Hepatocyte (in vitro differentiated cells): ENCODE data around the gene MAGOH. TPM values are rescaled to one million over a fixed set of nuclear protein-coding genes. Genes with fewer than 3 reads are reported as not detected.

ENCODE experiments used
- DNase-seq: peaks from one replicate; pipeline ENCODE4 v3.0.0-alpha.2; 2016; ENCODE audit warnings: low spot score
- H2AFZ ChIP-seq: fragments of 200-600 bp; sonication (generic); 2 replicates; pipeline ENCODE4 v1.6.0; 2016; ENCODE audit warnings: antibody characterized with exemption, mild to moderate bottlenecking
- H3K27ac ChIP-seq: fragments of 200-600 bp; sonication (generic); 2 replicates; pipeline ENCODE4 v1.5.1; 2016; ENCODE audit warnings: mild to moderate bottlenecking
- H3K27me3 ChIP-seq: fragments of 200-600 bp; sonication (generic); 2 replicates; pipeline ENCODE4 v1.6.1; 2016
- H3K36me3 ChIP-seq: fragments of 200-600 bp; sonication (generic); replicated peaks from 2 replicates; pipeline ENCODE4 v1.5.1; 2016; ENCODE audit warnings: low read depth; ENCODE audit not compliant: insufficient read depth
- H3K4me1 ChIP-seq: fragments of 200-600 bp; sonication (generic); 2 replicates; pipeline ENCODE4 v1.5.1; 2016; ENCODE audit warnings: mild to moderate bottlenecking, moderate library complexity; ENCODE audit not compliant: insufficient read depth
- H3K4me2 ChIP-seq: fragments of 200-600 bp; sonication (generic); 2 replicates; pipeline ENCODE4 v1.6.0; 2016
- H3K4me3 ChIP-seq: fragments of 200-600 bp; sonication (generic); 2 replicates; pipeline ENCODE4 v1.5.1; 2016; ENCODE audit warnings: mild to moderate bottlenecking
- H3K79me2 ChIP-seq: fragments of 200-600 bp; sonication (generic); 2 replicates; pipeline ENCODE4 v1.6.0; 2017; ENCODE audit warnings: mild to moderate bottlenecking
- H3K9me2 ChIP-seq: fragments of 200-600 bp; sonication (generic); replicated peaks from 2 replicates; pipeline ENCODE4 v1.6.0; 2017; ENCODE audit warnings: mild to moderate bottlenecking; ENCODE audit not compliant: insufficient read depth
- H3K9me3 ChIP-seq: fragments of 200-600 bp; sonication (generic); 2 replicates; pipeline ENCODE4 v1.5.1; 2016; ENCODE audit warnings: low read depth, mild to moderate bottlenecking
- H4K20me1 ChIP-seq: fragments of 200-600 bp; sonication (generic); 2 replicates; pipeline ENCODE4 v1.6.0; 2016; ENCODE audit warnings: mild to moderate bottlenecking; ENCODE audit not compliant: insufficient read depth, poor library complexity, severe bottlenecking
- EZH2 ChIP-seq: fragments of 200-600 bp; sonication (generic); IDR thresholded peaks from 2 replicates; pipeline ENCODE4 v1.6.1; 2016; ENCODE audit warnings: antibody characterized with exemption, mild to moderate bottlenecking, borderline replicate concordance
- EZH2phosphoT487 ChIP-seq: fragments of 200-600 bp; sonication (generic); IDR thresholded peaks from one replicate; pipeline ENCODE4 v1.6.1; 2018; ENCODE audit warnings: antibody characterized with exemption, mild to moderate bottlenecking, low read depth, moderate library complexity; ENCODE audit not compliant: unreplicated experiment, severe bottlenecking
- WGBS: methylation state at CpG from one replicate; pipeline ENCODE4 v1.1.6; 2016; ENCODE audit warnings: low lambda C conversion rate; ENCODE audit errors: missing lambda C conversion rate; 5-methylcytosine and 5-hydroxymethylcytosine counted together
- polyA plus RNA-seq: library from polyadenylated mRNA; unstranded; fragments of >200 nt; fragmentation: Nextera tagmentation; extraction: Ambion mirVana; gene quantifications from 2 replicates; pipeline ENCODE4 v1.2.1, GENCODE V29; 2016
- total RNA-seq: library from RNA; depleted of rRNA; stranded (reverse); fragments of >200 nt; gene quantifications from 2 replicates; pipeline ENCODE4 v1.2.3, GENCODE V29; 2014
- TF ChIP-seq, protein P1 (sequence below): fragments of 200-600 bp; sonication (generic); IDR thresholded peaks from 2 replicates; pipeline ENCODE4 v1.5.1; 2016; ENCODE audit warnings: antibody characterized with exemption, mild to moderate bottlenecking; ENCODE audit not compliant: poor library complexity

MAGOH gene
- total and polyA plus RNA-seq, 2 experiments from 2014 or later, result 28.4 to 35.2 TPM

DNA sequence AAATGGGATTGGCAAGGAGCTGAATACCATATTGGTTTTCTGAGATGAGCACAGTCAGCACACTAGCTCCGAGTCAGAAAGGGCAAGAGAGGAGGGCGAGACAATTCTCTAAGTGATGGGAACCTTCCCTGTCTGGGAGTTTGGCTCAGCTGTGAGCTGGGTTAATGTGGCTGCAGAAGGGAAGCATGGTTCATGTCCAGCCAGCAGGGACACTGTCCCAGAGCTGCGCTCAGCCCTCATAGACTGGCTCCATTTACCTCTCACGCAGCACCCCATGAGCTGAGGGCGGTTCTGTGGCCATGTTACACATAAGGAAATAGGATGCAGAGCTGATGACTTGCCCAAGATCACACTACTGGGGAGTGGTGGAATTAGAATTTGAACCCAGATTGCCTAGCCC lies 57.4 kb downstream of the MAGOH start:
- no peak for TF ChIP-seq EZH2phosphoT487
- TF ChIP-seq, protein P1, sequence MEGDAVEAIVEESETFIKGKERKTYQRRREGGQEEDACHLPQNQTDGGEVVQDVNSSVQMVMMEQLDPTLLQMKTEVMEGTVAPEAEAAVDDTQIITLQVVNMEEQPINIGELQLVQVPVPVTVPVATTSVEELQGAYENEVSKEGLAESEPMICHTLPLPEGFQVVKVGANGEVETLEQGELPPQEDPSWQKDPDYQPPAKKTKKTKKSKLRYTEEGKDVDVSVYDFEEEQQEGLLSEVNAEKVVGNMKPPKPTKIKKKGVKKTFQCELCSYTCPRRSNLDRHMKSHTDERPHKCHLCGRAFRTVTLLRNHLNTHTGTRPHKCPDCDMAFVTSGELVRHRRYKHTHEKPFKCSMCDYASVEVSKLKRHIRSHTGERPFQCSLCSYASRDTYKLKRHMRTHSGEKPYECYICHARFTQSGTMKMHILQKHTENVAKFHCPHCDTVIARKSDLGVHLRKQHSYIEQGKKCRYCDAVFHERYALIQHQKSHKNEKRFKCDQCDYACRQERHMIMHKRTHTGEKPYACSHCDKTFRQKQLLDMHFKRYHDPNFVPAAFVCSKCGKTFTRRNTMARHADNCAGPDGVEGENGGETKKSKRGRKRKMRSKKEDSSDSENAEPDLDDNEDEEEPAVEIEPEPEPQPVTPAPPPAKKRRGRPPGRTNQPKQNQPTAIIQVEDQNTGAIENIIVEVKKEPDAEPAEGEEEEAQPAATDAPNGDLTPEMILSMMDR, result no peak
- no peak for TF ChIP-seq EZH2
- no peaks in the 10 kb centered on the region for H3K27me3 ChIP-seq
- WGBS, result 95% methylated on average over 5 of the region's 5 CpGs
- no peaks in the 10 kb centered on the region for H4K20me1 ChIP-seq
- no peak overlapping the region for H3K4me3 ChIP-seq
- H3K4me1 ChIP-seq, result peaks cover 50% of the 10 kb centered on the region
- no peak for DNase-seq
- no peaks in the 10 kb centered on the region for H3K36me3 ChIP-seq
- no peak overlapping the region for H3K27ac ChIP-seq
- H3K4me2 ChIP-seq, result no peak overlapping the region
- H2AFZ ChIP-seq, result no peak overlapping the region
- H3K9me2 ChIP-seq, result no peaks in the 10 kb centered on the region
- no peaks in the 10 kb centered on the region for H3K79me2 ChIP-seq
- H3K9me3 ChIP-seq, result no peaks in the 10 kb centered on the region

GRCh38 chr1:53180226-53180625 lies 58.1 kb downstream of the MAGOH start:
- Histone ChIP-seq H3K79me2 (no peaks in the 10 kb centered on the region), H3K4me3 (no peak overlapping the region), H3K9me2 (no peaks in the 10 kb centered on the region), H4K20me1 (no peaks in the 10 kb centered on the region), H3K27me3 (no peaks in the 10 kb centered on the region), H3K36me3 (no peaks in the 10 kb centered on the region), H3K4me2 (no peak overlapping the region), H3K27ac (no peak overlapping the region), H3K4me1 (peaks cover 55% of the 10 kb centered on the region), H3K9me3 (no peaks in the 10 kb centered on the region), H2AFZ (no peak overlapping the region)
- 86% methylated on average over 2 of the region's 2 CpGs for WGBS
- TF ChIP-seq EZH2 (no peak), EZH2phosphoT487 (no peak)
- TF ChIP-seq, protein P1, result no peak
- DNase-seq, result no peak

Other genes with a start within 250 kb of the MAGOH start
- gene PODN, start 176.3 kb downstream of the MAGOH start, total RNA-seq, result 2.1 and 3.9 TPM in 2 replicates
- 4.9 and 9.2 TPM in 2 replicates for gene PODN, start 176.3 kb downstream of the MAGOH start, polyA plus RNA-seq
- gene SLC1A7, start 95.9 kb downstream of the MAGOH start, total RNA-seq, result not detected in 2 replicates
- 0.46 TPM in 1 of 2 replicates, not detected in the other for gene SLC1A7, start 95.9 kb downstream of the MAGOH start, polyA plus RNA-seq
- gene CPT2, start 41.7 kb downstream of the MAGOH start, total RNA-seq, result 25.0 and 29.3 TPM in 2 replicates
- gene CPT2, start 41.7 kb downstream of the MAGOH start, polyA plus RNA-seq, result 22.8 and 29.1 TPM in 2 replicates
- gene CZIB, start 17.9 kb downstream of the MAGOH start, total RNA-seq, result 40.7 and 51.9 TPM in 2 replicates
- 53.9 and 61.0 TPM in 2 replicates for gene CZIB, start 17.9 kb downstream of the MAGOH start, polyA plus RNA-seq
- 2.6 and 2.7 TPM in 2 replicates for gene LRP8, start 89.6 kb upstream of the MAGOH start, total RNA-seq
- 2.1 and 2.4 TPM in 2 replicates for gene LRP8, start 89.6 kb upstream of the MAGOH start, polyA plus RNA-seq
- not detected in 2 replicates for gene DMRTB1, start 220.9 kb upstream of the MAGOH start, total RNA-seq
- gene DMRTB1, start 220.9 kb upstream of the MAGOH start, polyA plus RNA-seq, result not detected in 2 replicates